Hepatocyte (in vitro differentiated cells): Measurements from ENCODE around the gene SCYL3. TPM values are rescaled to one million over a fixed set of nuclear protein-coding genes. Genes with fewer than 3 reads are reported as not detected.

Experiments
- DNase-seq: peaks from one replicate; pipeline ENCODE4 v3.0.0-alpha.2; 2016; ENCODE audit warnings: low spot score
- H2AFZ ChIP-seq: fragments of 200-600 bp; sonication (generic); 2 replicates; pipeline ENCODE4 v1.6.0; 2016; ENCODE audit warnings: antibody characterized with exemption, mild to moderate bottlenecking
- H3K27ac ChIP-seq: fragments of 200-600 bp; sonication (generic); 2 replicates; pipeline ENCODE4 v1.5.1; 2016; ENCODE audit warnings: mild to moderate bottlenecking
- H3K27me3 ChIP-seq: fragments of 200-600 bp; sonication (generic); 2 replicates; pipeline ENCODE4 v1.6.1; 2016
- H3K36me3 ChIP-seq: fragments of 200-600 bp; sonication (generic); replicated peaks from 2 replicates; pipeline ENCODE4 v1.5.1; 2016; ENCODE audit warnings: low read depth; ENCODE audit not compliant: insufficient read depth
- H3K4me1 ChIP-seq: fragments of 200-600 bp; sonication (generic); 2 replicates; pipeline ENCODE4 v1.5.1; 2016; ENCODE audit warnings: mild to moderate bottlenecking, moderate library complexity; ENCODE audit not compliant: insufficient read depth
- H3K4me2 ChIP-seq: fragments of 200-600 bp; sonication (generic); 2 replicates; pipeline ENCODE4 v1.6.0; 2016
- H3K4me3 ChIP-seq: fragments of 200-600 bp; sonication (generic); 2 replicates; pipeline ENCODE4 v1.5.1; 2016; ENCODE audit warnings: mild to moderate bottlenecking
- H3K79me2 ChIP-seq: fragments of 200-600 bp; sonication (generic); 2 replicates; pipeline ENCODE4 v1.6.0; 2017; ENCODE audit warnings: mild to moderate bottlenecking
- H3K9me2 ChIP-seq: fragments of 200-600 bp; sonication (generic); replicated peaks from 2 replicates; pipeline ENCODE4 v1.6.0; 2017; ENCODE audit warnings: mild to moderate bottlenecking; ENCODE audit not compliant: insufficient read depth
- H3K9me3 ChIP-seq: fragments of 200-600 bp; sonication (generic); 2 replicates; pipeline ENCODE4 v1.5.1; 2016; ENCODE audit warnings: low read depth, mild to moderate bottlenecking
- H4K20me1 ChIP-seq: fragments of 200-600 bp; sonication (generic); 2 replicates; pipeline ENCODE4 v1.6.0; 2016; ENCODE audit warnings: mild to moderate bottlenecking; ENCODE audit not compliant: insufficient read depth, poor library complexity, severe bottlenecking
- CTCF ChIP-seq: fragments of 200-600 bp; sonication (generic); IDR thresholded peaks from 2 replicates; pipeline ENCODE4 v1.5.1; 2016; ENCODE audit warnings: antibody characterized with exemption, mild to moderate bottlenecking; ENCODE audit not compliant: poor library complexity
- EZH2 ChIP-seq: fragments of 200-600 bp; sonication (generic); IDR thresholded peaks from 2 replicates; pipeline ENCODE4 v1.6.1; 2016; ENCODE audit warnings: antibody characterized with exemption, mild to moderate bottlenecking, borderline replicate concordance
- EZH2phosphoT487 ChIP-seq: fragments of 200-600 bp; sonication (generic); IDR thresholded peaks from one replicate; pipeline ENCODE4 v1.6.1; 2018; ENCODE audit warnings: antibody characterized with exemption, mild to moderate bottlenecking, low read depth, moderate library complexity; ENCODE audit not compliant: unreplicated experiment, severe bottlenecking
- WGBS: methylation state at CpG from one replicate; pipeline ENCODE4 v1.1.6; 2016; ENCODE audit warnings: low lambda C conversion rate; ENCODE audit errors: missing lambda C conversion rate; 5-methylcytosine and 5-hydroxymethylcytosine counted together
- polyA plus RNA-seq: library from polyadenylated mRNA; unstranded; fragments of >200 nt; fragmentation: Nextera tagmentation; extraction: Ambion mirVana; gene quantifications from 2 replicates; pipeline ENCODE4 v1.2.1, GENCODE V29; 2016
- total RNA-seq: library from RNA; depleted of rRNA; stranded (reverse); fragments of >200 nt; gene quantifications from 2 replicates; pipeline ENCODE4 v1.2.3, GENCODE V29; 2014

Gene SCYL3
- total and polyA plus RNA-seq, 2 experiments from 2014 or later = 4.9 to 7.7 TPM

GRCh38 chr1:169901115-169901514 is 7.4 kb upstream of the SCYL3 start:
- no peaks in the 10 kb centered on the region for H3K4me1 ChIP-seq
- H3K9me2 ChIP-seq = no peaks in the 10 kb centered on the region
- no peaks in the 10 kb centered on the region for H3K9me3 ChIP-seq
- no peak overlapping the region for H3K4me3 ChIP-seq
- no peaks in the 10 kb centered on the region for H3K36me3 ChIP-seq
- no peak overlapping the region for H3K4me2 ChIP-seq
- H3K79me2 ChIP-seq = no peaks in the 10 kb centered on the region
- no peak overlapping the region for H2AFZ ChIP-seq
- H3K27me3 ChIP-seq = no peaks in the 10 kb centered on the region
- no peak overlapping the region for H3K27ac ChIP-seq
- no peaks in the 10 kb centered on the region for H4K20me1 ChIP-seq
- DNase-seq = no peak
- TF ChIP-seq EZH2 (no peak), EZH2phosphoT487 (no peak), CTCF (no peak)

- H3K27ac ChIP-seq = no peak overlapping the region
- no peak for TF ChIP-seq EZH2
- TF ChIP-seq EZH2phosphoT487 = no peak
- TF ChIP-seq CTCF = no peak
- DNase-seq = no peak
- no peaks in the 10 kb centered on the region for H3K36me3 ChIP-seq
- H3K9me3 ChIP-seq = no peaks in the 10 kb centered on the region
- H3K9me2 ChIP-seq = no peaks in the 10 kb centered on the region
- no peaks in the 10 kb centered on the region for H4K20me1 ChIP-seq
- no peaks in the 10 kb centered on the region for H3K27me3 ChIP-seq
- H3K4me2 ChIP-seq = no peak overlapping the region
- no peaks in the 10 kb centered on the region for H3K4me1 ChIP-seq
- H3K79me2 ChIP-seq = no peaks in the 10 kb centered on the region
- H2AFZ ChIP-seq = no peak overlapping the region
- no peak overlapping the region for H3K4me3 ChIP-seq
Measured at GRCh38 chr1:169900571-169900970, 6.9 kb upstream of the SCYL3 start.

- H3K79me2 ChIP-seq = no peaks in the 10 kb centered on the region
- no peaks in the 10 kb centered on the region for H3K9me2 ChIP-seq
- no peak for DNase-seq
- H3K4me3 ChIP-seq = no peak overlapping the region
- no peak overlapping the region for H2AFZ ChIP-seq
- H3K4me2 ChIP-seq = no peak overlapping the region
- H3K9me3 ChIP-seq = no peaks in the 10 kb centered on the region
- H3K27ac ChIP-seq = no peak overlapping the region
- no peaks in the 10 kb centered on the region for H4K20me1 ChIP-seq
- no peaks in the 10 kb centered on the region for H3K27me3 ChIP-seq
- WGBS = 49% methylated on average over 4 of the region's 4 CpGs
- TF ChIP-seq EZH2phosphoT487 = no peak
- TF ChIP-seq EZH2 = no peak
- no peak for TF ChIP-seq CTCF
- no peaks in the 10 kb centered on the region for H3K4me1 ChIP-seq
- no peaks in the 10 kb centered on the region for H3K36me3 ChIP-seq
Measured at GRCh38 chr1:169899519-169900217, 6.0 kb upstream of the SCYL3 start.

GRCh38 chr1:169896013-169896412 is 2.3 kb upstream of the SCYL3 start:
- H3K27ac ChIP-seq = no peak overlapping the region
- H3K9me2 ChIP-seq = no peaks in the 10 kb centered on the region
- no peaks in the 10 kb centered on the region for H3K36me3 ChIP-seq
- no peaks in the 10 kb centered on the region for H3K27me3 ChIP-seq
- no peak for DNase-seq
- H4K20me1 ChIP-seq = no peaks in the 10 kb centered on the region
- H3K79me2 ChIP-seq = peaks cover 19% of the 10 kb centered on the region
- H3K4me2 ChIP-seq = no peak overlapping the region
- TF ChIP-seq EZH2phosphoT487 = no peak
- no peak for TF ChIP-seq CTCF
- TF ChIP-seq EZH2 = no peak
- whole genome bisulfite sequencing = 97% methylated on average over 4 of the region's 4 CpGs
- no peak overlapping the region for H2AFZ ChIP-seq
- no peak overlapping the region for H3K4me3 ChIP-seq
- H3K4me1 ChIP-seq = peaks cover 16% of the 10 kb centered on the region
- no peaks in the 10 kb centered on the region for H3K9me3 ChIP-seq
